NT2/D1 (cell line): Measurements from ENCODE around the gene ATPAF2.

Experiments
- SUZ12 ChIP-seq: IDR thresholded peaks from 2 replicates; pipeline ENCODE4 v1.6.1; 2011; ENCODE audit not compliant: insufficient read length, insufficient read depth; ENCODE audit errors: extremely low read depth
- YY1 ChIP-seq: IDR thresholded peaks from 2 replicates; pipeline ENCODE4 v1.6.1; 2011; ENCODE audit not compliant: insufficient read length, insufficient read depth
- ZNF274 ChIP-seq: IDR thresholded peaks from 2 replicates; pipeline ENCODE4 v1.6.1; 2011; ENCODE audit warnings: mild to moderate bottlenecking, low read depth, low read length

GRCh38 chr17:17981330-17981729 is 57.6 kb downstream of the ATPAF2 start:
- no peak for TF ChIP-seq ZNF274
- no peak for TF ChIP-seq SUZ12
- no peak for TF ChIP-seq YY1
